RCC 7860 (cell line): ENCODE results near the gene CCNG2.

Experiments
- DNase-seq: peaks from one replicate; pipeline ENCODE4 v3.0.0-alpha.2; 2015; ENCODE audit warnings: low spot score
- FAIRE-seq: peaks from 2 replicates; lab custom pipeline; 2012; peaks lifted over from hg19 to GRCh38; lab: Jason Lieb, UNC

The CCNG2 gene

GRCh38 chr4:77146186-77147078 is 10.6 kb upstream of the CCNG2 start:
- DNase-seq: no peak
- FAIRE-seq: no peak

- no peak for FAIRE-seq
- DNase-seq: no peak
These were observed 9.8 kb upstream of the CCNG2 start for GRCh38 chr4:77147079-77147782.

GRCh38 chr4:77148078-77148477 is 8.9 kb upstream of the CCNG2 start:
- FAIRE-seq (no peak), DNase-seq (no peak)

GRCh38 chr4:77149789-77150188 is 7.2 kb upstream of the CCNG2 start:
- no peak for DNase-seq
- FAIRE-seq: no peak

- DNase-seq: no peak
- FAIRE-seq: no peak
These were observed 5.8 kb upstream of the CCNG2 start for GRCh38 chr4:77151241-77151640.

GRCh38 chr4:77152421-77152820 is 4.6 kb upstream of the CCNG2 start:
- no peak for DNase-seq
- FAIRE-seq: no peak

GRCh38 chr4:77153006-77153405 is 4.0 kb upstream of the CCNG2 start:
- FAIRE-seq: no peak
- no peak for DNase-seq

- no peak for FAIRE-seq
These were observed 2.9 kb upstream of the CCNG2 start for GRCh38 chr4:77154065-77154464.

GRCh38 chr4:77154761-77155499 is 2.1 kb upstream of the CCNG2 start:
- FAIRE-seq (no peak), DNase-seq (no peak)

More at GRCh38 chr4:77154065-77154464, 2.9 kb upstream of the CCNG2 start:
- no peak for DNase-seq

GRCh38 chr4:77155631-77156452 is 1.2 kb upstream of the CCNG2 start:
- FAIRE-seq: no peak
- no peak for DNase-seq

GRCh38 chr4:77156533-77156911 is 485 bp upstream of the CCNG2 start:
- FAIRE-seq (peak; percentile 95), DNase-seq (peak; percentile 96)

GRCh38 chr4:77157859-77158486 is 966 bp downstream of the CCNG2 start:
- DNase-seq (peak; percentile 56), FAIRE-seq (no peak)

GRCh38 chr4:77158487-77158861 is 1.5 kb downstream of the CCNG2 start:
- FAIRE-seq: no peak

GRCh38 chr4:77159806-77160205 is 2.8 kb downstream of the CCNG2 start:
- DNase-seq (no peak), FAIRE-seq (no peak)

More at GRCh38 chr4:77158487-77158861, 1.5 kb downstream of the CCNG2 start:
- DNase-seq: no peak

GRCh38 chr4:77163641-77164040 is 6.6 kb downstream of the CCNG2 start:
- DNase-seq (no peak), FAIRE-seq (no peak)

- no peak for DNase-seq
These were observed 10.2 kb downstream of the CCNG2 start for GRCh38 chr4:77167173-77167572.

GRCh38 chr4:77167866-77168265 is 10.9 kb downstream of the CCNG2 start:
- no peak for DNase-seq
- no peak for FAIRE-seq

More at GRCh38 chr4:77167173-77167572, 10.2 kb downstream of the CCNG2 start:
- no peak for FAIRE-seq

GRCh38 chr4:77169481-77169880 is 12.5 kb downstream of the CCNG2 start:
- FAIRE-seq: no peak
- no peak for DNase-seq

GRCh38 chr4:77170926-77171325 is 13.9 kb downstream of the CCNG2 start:
- DNase-seq (no peak), FAIRE-seq (no peak)

- FAIRE-seq: peak; percentile 87
These were observed 15.3 kb downstream of the CCNG2 start for GRCh38 chr4:77172336-77172735.

More at GRCh38 chr4:77172336-77172735, 15.3 kb downstream of the CCNG2 start:
- peak; percentile 86 for DNase-seq
